ENCODE data around the gene ZNF519.
"Not testable (repeated sequence)": the region's sequence is repeated elsewhere in the genome, so short reads cannot be mapped to it uniquely, and the experiment has no call there.

DNA sequence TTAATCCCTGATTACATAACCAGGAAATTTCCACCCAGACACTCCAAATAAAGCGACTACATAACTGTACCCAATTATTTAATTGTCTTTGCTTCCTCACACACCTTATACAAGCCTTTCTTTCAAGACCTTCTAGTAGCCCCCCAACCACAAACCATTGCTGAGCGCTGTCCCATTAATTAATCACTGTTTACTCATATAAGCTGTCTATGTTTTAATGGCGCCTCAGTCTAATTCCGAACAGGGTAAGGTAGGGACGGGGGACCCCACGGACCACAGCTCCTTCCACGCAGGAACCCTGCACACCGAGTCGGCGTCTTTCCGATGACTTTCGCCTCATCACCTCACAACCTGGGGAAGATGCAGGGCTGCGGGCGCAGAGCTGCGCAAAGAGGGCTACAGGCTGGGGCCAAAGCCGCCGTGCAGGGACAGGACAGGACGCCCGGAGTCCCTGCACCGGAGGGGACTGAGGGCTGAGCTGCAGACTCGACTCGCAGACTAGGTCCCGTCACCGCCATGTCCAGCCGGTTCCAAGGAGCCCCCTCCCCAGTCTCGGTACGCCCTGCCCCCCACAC is 452 bp downstream of the ZNF519 start:
- TF ChIP-seq POLR2A, POLR2AphosphoS5, EP300 (IDR thresholded peaks at IDR 0.05): not testable (repeated sequence)
- TF ChIP-seq, protein P1, sequence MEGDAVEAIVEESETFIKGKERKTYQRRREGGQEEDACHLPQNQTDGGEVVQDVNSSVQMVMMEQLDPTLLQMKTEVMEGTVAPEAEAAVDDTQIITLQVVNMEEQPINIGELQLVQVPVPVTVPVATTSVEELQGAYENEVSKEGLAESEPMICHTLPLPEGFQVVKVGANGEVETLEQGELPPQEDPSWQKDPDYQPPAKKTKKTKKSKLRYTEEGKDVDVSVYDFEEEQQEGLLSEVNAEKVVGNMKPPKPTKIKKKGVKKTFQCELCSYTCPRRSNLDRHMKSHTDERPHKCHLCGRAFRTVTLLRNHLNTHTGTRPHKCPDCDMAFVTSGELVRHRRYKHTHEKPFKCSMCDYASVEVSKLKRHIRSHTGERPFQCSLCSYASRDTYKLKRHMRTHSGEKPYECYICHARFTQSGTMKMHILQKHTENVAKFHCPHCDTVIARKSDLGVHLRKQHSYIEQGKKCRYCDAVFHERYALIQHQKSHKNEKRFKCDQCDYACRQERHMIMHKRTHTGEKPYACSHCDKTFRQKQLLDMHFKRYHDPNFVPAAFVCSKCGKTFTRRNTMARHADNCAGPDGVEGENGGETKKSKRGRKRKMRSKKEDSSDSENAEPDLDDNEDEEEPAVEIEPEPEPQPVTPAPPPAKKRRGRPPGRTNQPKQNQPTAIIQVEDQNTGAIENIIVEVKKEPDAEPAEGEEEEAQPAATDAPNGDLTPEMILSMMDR (IDR thresholded peaks at IDR 0.05) = not testable (repeated sequence)

Data from sigmoid colon (tissue), 4 donors.